WERI-Rb-1 (cell line): Measurements from ENCODE around the gene FBXL3.
"Not testable (repeated sequence)": the region's sequence is repeated elsewhere in the genome, so short reads cannot be mapped to it uniquely, and the experiment has no call there.

Experiments used
- DNase-seq: peaks from one replicate; pipeline ENCODE4 v3.0.0-alpha.2; 2020
- H3K27ac ChIP-seq: fragments of 250-450 bp; sonication (Bioruptor Pico); 2 replicates; pipeline ENCODE4 v1.5.1; 2020; ENCODE audit warnings: mild to moderate bottlenecking, moderate library complexity
- H3K27me3 ChIP-seq: fragments of 250-450 bp; sonication (Bioruptor Pico); 2 replicates; pipeline ENCODE4 v1.5.1; 2021; ENCODE audit warnings: mild to moderate bottlenecking, low read depth, moderate library complexity; ENCODE audit not compliant: insufficient read depth, severe bottlenecking
- H3K36me3 ChIP-seq: fragments of 250-450 bp; sonication (Bioruptor Pico); 2 replicates; pipeline ENCODE4 v1.5.1; 2020; ENCODE audit warnings: mild to moderate bottlenecking, moderate library complexity
- H3K4me3 ChIP-seq: 2 replicates; pipeline ENCODE4 v1.5.1; 2011; ENCODE audit warnings: low read depth, mild to moderate bottlenecking, control low read depth, low read length
- H3K9me3 ChIP-seq: fragments of 250-450 bp; sonication (Bioruptor Pico); 2 replicates; pipeline ENCODE4 v1.5.1; 2021; ENCODE audit warnings: mild to moderate bottlenecking, moderate library complexity; ENCODE audit not compliant: severe bottlenecking
- CTCF ChIP-seq: IDR thresholded peaks from 2 replicates; pipeline ENCODE4 v1.5.1; 2011; ENCODE audit warnings: low read depth, mild to moderate bottlenecking, control low read depth, inconsistent platforms, low read length

FBXL3 gene

GRCh38 chr13:76967031-76967430, 59.9 kb downstream of the FBXL3 start:
- no peak for DNase-seq
- no peak overlapping the region for H3K27ac ChIP-seq
- H3K4me3 ChIP-seq, result no peak overlapping the region
- H3K27me3 ChIP-seq, result no peaks in the 10 kb centered on the region
- H3K36me3 ChIP-seq, result no peaks in the 10 kb centered on the region
- H3K9me3 ChIP-seq, result no peaks in the 10 kb centered on the region
- no peak for TF ChIP-seq CTCF

GRCh38 chr13:76965759-76966421, 61.1 kb downstream of the FBXL3 start:
- DNase-seq, result no peak
- Histone ChIP-seq H3K27me3 (no peaks in the 10 kb centered on the region), H3K9me3 (no peaks in the 10 kb centered on the region), H3K36me3 (no peaks in the 10 kb centered on the region), H3K4me3 (no peak overlapping the region), H3K27ac (no peak overlapping the region)
- no peak for TF ChIP-seq CTCF

- not testable (repeated sequence) for DNase-seq, H3K9me3 ChIP-seq, H3K36me3 ChIP-seq, H3K4me3 ChIP-seq, H3K27me3 ChIP-seq, H3K27ac ChIP-seq
Measured at GRCh38 chr13:76959734-76960133, 67.2 kb downstream of the FBXL3 start.

- Histone ChIP-seq H3K4me3 (no peak overlapping the region), H3K27me3 (no peaks in the 10 kb centered on the region), H3K9me3 (no peaks in the 10 kb centered on the region), H3K27ac (no peak overlapping the region), H3K36me3 (no peaks in the 10 kb centered on the region)
- no peak for TF ChIP-seq CTCF
- no peak for DNase-seq
Measured at GRCh38 chr13:76958841-76959432, 68.0 kb downstream of the FBXL3 start.

GRCh38 chr13:76955661-76956060, 71.3 kb downstream of the FBXL3 start:
- H3K4me3 ChIP-seq, result no peak overlapping the region
- H3K36me3 ChIP-seq, result no peaks in the 10 kb centered on the region
- H3K27me3 ChIP-seq, result no peaks in the 10 kb centered on the region
- H3K9me3 ChIP-seq, result no peaks in the 10 kb centered on the region
- DNase-seq, result no peak
- H3K27ac ChIP-seq, result no peak overlapping the region
- TF ChIP-seq CTCF, result no peak
